ENCODE data around the gene SFXN2. TPM values are rescaled to one million over a fixed set of nuclear protein-coding genes. Genes with fewer than 3 reads are reported as not detected.

Gene SFXN2
- total RNA-seq, 1 donor from 2014 or later: 9.1 TPM

- Mint-ChIP-seq H3K27ac (ENCODE audit: unreplicated experiment) (peak overlapping the region; percentile 96), H3K4me1 (ENCODE audit: low read depth, unreplicated experiment) (peaks cover 69% of the 10 kb centered on the region), H3K27me3 (ENCODE audit: low read depth, unreplicated experiment) (no peaks in the 10 kb centered on the region), H3K36me3 (ENCODE audit: low read depth, unreplicated experiment) (peaks cover 2% of the 10 kb centered on the region), H3K4me3 (ENCODE audit: unreplicated experiment) (peak overlapping the region; percentile 77), H3K9me3 (ENCODE audit: unreplicated experiment) (no peaks in the 10 kb centered on the region)
- TF ChIP-seq CTCF (IDR thresholded peaks at IDR 0.05; ENCODE audit: insufficient read depth, low read depth, low read length) (no peak), EZH2 (IDR thresholded peaks at IDR 0.05; ENCODE audit: insufficient read depth, low read length) (no peak)
- H3K4me1 ChIP-seq (ENCODE audit: insufficient read depth, low read length): peaks cover 87% of the 10 kb centered on the region
- no peak overlapping the region for H3K9ac ChIP-seq (ENCODE audit: low read length)
- no peaks in the 10 kb centered on the region for H3K9me3 ChIP-seq (ENCODE audit: insufficient read depth, low read depth, low read length)
- FAIRE-seq: no peak
- H3K79me2 ChIP-seq (ENCODE audit: insufficient read depth, low read length): peaks cover 68% of the 10 kb centered on the region
- no peaks in the 10 kb centered on the region for H3K27me3 ChIP-seq (ENCODE audit: insufficient read depth, low read length)
- H3K36me3 ChIP-seq (ENCODE audit: insufficient read depth, low read length): no peaks in the 10 kb centered on the region
- H3K4me2 ChIP-seq (ENCODE audit: low read length): peak overlapping the region; percentile 91
- H3K4me3 ChIP-seq (ENCODE audit: insufficient read depth, low read depth, low read length): no peak overlapping the region
- H4K20me1 ChIP-seq (ENCODE audit: insufficient read depth, low read length): peaks cover 46% of the 10 kb centered on the region
- DNase-seq (ENCODE audit: low read depth): no peak
- H2AFZ ChIP-seq (ENCODE audit: low read depth, low read length): no peak overlapping the region
- no peak overlapping the region for H3K27ac ChIP-seq (ENCODE audit: low read depth, low read length)
Observed at GRCh38 chr10:102778781-102779180, 64.3 kb downstream of the SFXN2 start.

- peak overlapping the region; percentile 23 for H3K4me2 ChIP-seq (ENCODE audit: low read length)
- no peaks in the 10 kb centered on the region for H3K27me3 ChIP-seq (ENCODE audit: insufficient read depth, low read length)
- peaks cover 76% of the 10 kb centered on the region for H3K4me1 ChIP-seq (ENCODE audit: insufficient read depth, low read length)
- Mint-ChIP-seq H3K4me3 (ENCODE audit: unreplicated experiment) (peak overlapping the region; percentile 1), H3K9me3 (ENCODE audit: unreplicated experiment) (no peaks in the 10 kb centered on the region), H3K4me1 (ENCODE audit: low read depth, unreplicated experiment) (peaks cover 62% of the 10 kb centered on the region), H3K27me3 (ENCODE audit: low read depth, unreplicated experiment) (no peaks in the 10 kb centered on the region), H3K36me3 (ENCODE audit: low read depth, unreplicated experiment) (no peaks in the 10 kb centered on the region), H3K27ac (ENCODE audit: unreplicated experiment) (peak overlapping the region; percentile 84)
- no peak overlapping the region for H3K27ac ChIP-seq (ENCODE audit: low read depth, low read length)
- TF ChIP-seq CTCF (IDR thresholded peaks at IDR 0.05; ENCODE audit: insufficient read depth, low read depth, low read length): no peak
- no peak for TF ChIP-seq EZH2 (IDR thresholded peaks at IDR 0.05; ENCODE audit: insufficient read depth, low read length)
- no peak overlapping the region for H3K9ac ChIP-seq (ENCODE audit: low read length)
- H2AFZ ChIP-seq (ENCODE audit: low read depth, low read length): no peak overlapping the region
- peaks cover 50% of the 10 kb centered on the region for H4K20me1 ChIP-seq (ENCODE audit: insufficient read depth, low read length)
- FAIRE-seq: no peak
- H3K9me3 ChIP-seq (ENCODE audit: insufficient read depth, low read depth, low read length): no peaks in the 10 kb centered on the region
- no peaks in the 10 kb centered on the region for H3K36me3 ChIP-seq (ENCODE audit: insufficient read depth, low read length)
- peak; percentile 75 for DNase-seq (ENCODE audit: low read depth)
- peaks cover 61% of the 10 kb centered on the region for H3K79me2 ChIP-seq (ENCODE audit: insufficient read depth, low read length)
- no peak overlapping the region for H3K4me3 ChIP-seq (ENCODE audit: insufficient read depth, low read depth, low read length)
Observed at GRCh38 chr10:102779680-102780526, 65.5 kb downstream of the SFXN2 start.

- TF ChIP-seq EZH2 (IDR thresholded peaks at IDR 0.05; ENCODE audit: insufficient read depth, low read length) (no peak), CTCF (IDR thresholded peaks at IDR 0.05; ENCODE audit: insufficient read depth, low read depth, low read length) (no peak)
- Histone ChIP-seq H3K4me2 (ENCODE audit: low read length) (peak overlapping the region; percentile 23), H3K9me3 (ENCODE audit: insufficient read depth, low read depth, low read length) (no peaks in the 10 kb centered on the region), H3K79me2 (ENCODE audit: insufficient read depth, low read length) (peaks cover 59% of the 10 kb centered on the region), H3K36me3 (ENCODE audit: insufficient read depth, low read length) (no peaks in the 10 kb centered on the region), H3K27me3 (ENCODE audit: insufficient read depth, low read length) (no peaks in the 10 kb centered on the region), H3K4me1 (ENCODE audit: insufficient read depth, low read length) (peaks cover 71% of the 10 kb centered on the region), H4K20me1 (ENCODE audit: insufficient read depth, low read length) (peaks cover 54% of the 10 kb centered on the region), H3K4me3 (ENCODE audit: insufficient read depth, low read depth, low read length) (no peak overlapping the region), H2AFZ (ENCODE audit: low read depth, low read length) (no peak overlapping the region), H3K27ac (ENCODE audit: low read depth, low read length) (no peak overlapping the region), H3K9ac (ENCODE audit: low read length) (no peak overlapping the region)
- Mint-ChIP-seq H3K4me3 (ENCODE audit: unreplicated experiment) (no peak overlapping the region), H3K4me1 (ENCODE audit: low read depth, unreplicated experiment) (peaks cover 57% of the 10 kb centered on the region), H3K27ac (ENCODE audit: unreplicated experiment) (peak overlapping the region; percentile 34), H3K27me3 (ENCODE audit: low read depth, unreplicated experiment) (no peaks in the 10 kb centered on the region), H3K36me3 (ENCODE audit: low read depth, unreplicated experiment) (no peaks in the 10 kb centered on the region), H3K9me3 (ENCODE audit: unreplicated experiment) (no peaks in the 10 kb centered on the region)
- FAIRE-seq: no peak
- DNase-seq (ENCODE audit: low read depth): no peak
Observed at GRCh38 chr10:102780527-102780808, 66.0 kb downstream of the SFXN2 start.
